Muscle of leg (tissue), 11 donors: Measurements from ENCODE around the gene WDR59. TPM values are rescaled to one million over a fixed set of nuclear protein-coding genes. Genes with fewer than 3 reads are reported as not detected.
A peak's percentile ranks its signal among the peaks of the same experiment; 100 is the strongest.

ENCODE experiments used
- DNase-seq: peaks from one replicate; pipeline ENCODE4 v3.0.0; 2013
- H3K27ac ChIP-seq: one replicate; pipeline ENCODE4 v1.5.1; 2013; ENCODE audit warnings: mild to moderate bottlenecking, low read length, control low read depth
- H3K27me3 ChIP-seq: one replicate; pipeline ENCODE4 v1.6.1; 2013; ENCODE audit warnings: low read length; ENCODE audit not compliant: control insufficient read depth, insufficient read depth
- H3K36me3 ChIP-seq: one replicate; pipeline ENCODE4 v1.6.1; 2013; ENCODE audit warnings: low read length; ENCODE audit not compliant: control insufficient read depth, insufficient read depth
- H3K4me1 ChIP-seq: one replicate; pipeline ENCODE4 v1.6.1; 2013; ENCODE audit warnings: low read length; ENCODE audit not compliant: control insufficient read depth, insufficient read depth
- H3K4me3 ChIP-seq: one replicate; pipeline ENCODE4 v1.5.1; 2013; ENCODE audit warnings: low read length, control low read depth
- H3K9me3 ChIP-seq: replicated peaks from 2 replicates; pipeline ENCODE4 v1.6.1; 2013; ENCODE audit warnings: low read depth, low read length; ENCODE audit not compliant: control insufficient read depth
- WGBS: methylation state at CpG from one replicate; pipeline ENCODE4 v1.1.5; 2013; ENCODE audit warnings: missing lambda C conversion rate; ENCODE audit not compliant: insufficient coverage; 5-methylcytosine and 5-hydroxymethylcytosine counted together
- polyA plus RNA-seq, 8 donors: library from polyadenylated mRNA; unstranded; fragments of 120-200 nt; gene quantifications; one replicate each; pipeline versions ENCODE4 v1.2.1 to v1.2.3, GENCODE V29; 2013; ENCODE audit warnings: inconsistent platforms in 1 of 8, low replicate concordance in 1 of 8; ENCODE audit not compliant: insufficient read length in 8 of 8, insufficient read depth in 1 of 8
- total RNA-seq: library from RNA; stranded (reverse); fragments of 120-200 nt; gene quantifications from one replicate; pipeline ENCODE4 v1.2.4, GENCODE V29; 2013

The WDR59 gene
- total and polyA plus RNA-seq, 9 donors: 22.3 to 61.7 (median 43.0) TPM

- Histone ChIP-seq H3K9me3 (no peaks in the 10 kb centered on the region), H3K4me1 (no peaks in the 10 kb centered on the region), H3K27me3 (no peaks in the 10 kb centered on the region), H3K4me3 (no peak overlapping the region), H3K36me3 (peaks cover 48% of the 10 kb centered on the region), H3K27ac (no peak overlapping the region)
- 100% methylated on average over 1 of the region's 4 CpGs for WGBS
- peak; percentile 18 for DNase-seq
These were observed 41.7 kb downstream of the WDR59 start for GRCh38 chr16:74942977-74943918.

- Histone ChIP-seq H3K27ac (no peak overlapping the region), H3K4me1 (no peaks in the 10 kb centered on the region), H3K36me3 (peaks cover 48% of the 10 kb centered on the region), H3K27me3 (no peaks in the 10 kb centered on the region), H3K9me3 (no peaks in the 10 kb centered on the region), H3K4me3 (no peak overlapping the region)
- DNase-seq: no peak
- 88% methylated on average over 8 of the region's 8 CpGs for WGBS
These were observed 42.4 kb downstream of the WDR59 start for GRCh38 chr16:74942566-74942965.

GRCh38 chr16:74939688-74940087 lies 45.2 kb downstream of the WDR59 start:
- peaks cover 35% of the 10 kb centered on the region for H3K36me3 ChIP-seq
- H3K27ac ChIP-seq: no peak overlapping the region
- no peaks in the 10 kb centered on the region for H3K4me1 ChIP-seq
- H3K27me3 ChIP-seq: no peaks in the 10 kb centered on the region
- DNase-seq: no peak
- no peaks in the 10 kb centered on the region for H3K9me3 ChIP-seq
- H3K4me3 ChIP-seq: no peak overlapping the region

- H3K4me1 ChIP-seq: no peaks in the 10 kb centered on the region
- H3K27me3 ChIP-seq: no peaks in the 10 kb centered on the region
- H3K27ac ChIP-seq: no peak overlapping the region
- 92% methylated on average over 2 of the region's 7 CpGs for WGBS
- DNase-seq: no peak
- peaks cover 30% of the 10 kb centered on the region for H3K36me3 ChIP-seq
- H3K9me3 ChIP-seq: no peaks in the 10 kb centered on the region
- no peak overlapping the region for H3K4me3 ChIP-seq
These were observed 47.9 kb downstream of the WDR59 start for GRCh38 chr16:74936902-74937560.

GRCh38 chr16:74931445-74931844 lies 53.5 kb downstream of the WDR59 start:
- no peak overlapping the region for H3K27ac ChIP-seq
- 100% methylated on average over 2 of the region's 3 CpGs for WGBS
- H3K4me1 ChIP-seq: no peaks in the 10 kb centered on the region
- H3K27me3 ChIP-seq: no peaks in the 10 kb centered on the region
- H3K4me3 ChIP-seq: no peak overlapping the region
- no peak for DNase-seq
- no peaks in the 10 kb centered on the region for H3K9me3 ChIP-seq
- peaks cover 22% of the 10 kb centered on the region for H3K36me3 ChIP-seq

GRCh38 chr16:74929636-74930035 lies 55.3 kb downstream of the WDR59 start:
- Histone ChIP-seq H3K9me3 (no peaks in the 10 kb centered on the region), H3K27ac (no peak overlapping the region), H3K4me1 (no peaks in the 10 kb centered on the region), H3K4me3 (no peak overlapping the region), H3K36me3 (peaks cover 24% of the 10 kb centered on the region), H3K27me3 (no peaks in the 10 kb centered on the region)
- no CpG with 5 or more reads among the region's 2 CpGs for WGBS
- no peak for DNase-seq

GRCh38 chr16:74926805-74927204 lies 58.1 kb downstream of the WDR59 start:
- DNase-seq: peak; percentile 15

GRCh38 chr16:74923766-74924460 lies 61.0 kb downstream of the WDR59 start:
- Histone ChIP-seq H3K27me3 (no peaks in the 10 kb centered on the region), H3K9me3 (no peaks in the 10 kb centered on the region), H3K36me3 (peaks cover 36% of the 10 kb centered on the region), H3K27ac (no peak overlapping the region), H3K4me3 (no peak overlapping the region), H3K4me1 (no peaks in the 10 kb centered on the region)
- 91% methylated on average over 4 of the region's 10 CpGs for WGBS
- peak; percentile 36 for DNase-seq

More at GRCh38 chr16:74926805-74927204, 58.1 kb downstream of the WDR59 start:
- WGBS: no CpG with 5 or more reads among the region's 3 CpGs
- Histone ChIP-seq H3K4me1 (no peaks in the 10 kb centered on the region), H3K4me3 (no peak overlapping the region), H3K36me3 (peaks cover 28% of the 10 kb centered on the region), H3K9me3 (no peaks in the 10 kb centered on the region), H3K27me3 (no peaks in the 10 kb centered on the region), H3K27ac (no peak overlapping the region)

GRCh38 chr16:74922150-74923138 lies 62.5 kb downstream of the WDR59 start:
- peak; percentile 46 for DNase-seq
- WGBS: 81% methylated on average over 4 of the region's 11 CpGs
- Histone ChIP-seq H3K9me3 (no peaks in the 10 kb centered on the region), H3K27me3 (no peaks in the 10 kb centered on the region), H3K36me3 (peaks cover 38% of the 10 kb centered on the region), H3K4me1 (no peaks in the 10 kb centered on the region), H3K27ac (no peak overlapping the region), H3K4me3 (no peak overlapping the region)
